ENCODE results near the gene MPZL2.

The MPZL2 gene

DNA sequence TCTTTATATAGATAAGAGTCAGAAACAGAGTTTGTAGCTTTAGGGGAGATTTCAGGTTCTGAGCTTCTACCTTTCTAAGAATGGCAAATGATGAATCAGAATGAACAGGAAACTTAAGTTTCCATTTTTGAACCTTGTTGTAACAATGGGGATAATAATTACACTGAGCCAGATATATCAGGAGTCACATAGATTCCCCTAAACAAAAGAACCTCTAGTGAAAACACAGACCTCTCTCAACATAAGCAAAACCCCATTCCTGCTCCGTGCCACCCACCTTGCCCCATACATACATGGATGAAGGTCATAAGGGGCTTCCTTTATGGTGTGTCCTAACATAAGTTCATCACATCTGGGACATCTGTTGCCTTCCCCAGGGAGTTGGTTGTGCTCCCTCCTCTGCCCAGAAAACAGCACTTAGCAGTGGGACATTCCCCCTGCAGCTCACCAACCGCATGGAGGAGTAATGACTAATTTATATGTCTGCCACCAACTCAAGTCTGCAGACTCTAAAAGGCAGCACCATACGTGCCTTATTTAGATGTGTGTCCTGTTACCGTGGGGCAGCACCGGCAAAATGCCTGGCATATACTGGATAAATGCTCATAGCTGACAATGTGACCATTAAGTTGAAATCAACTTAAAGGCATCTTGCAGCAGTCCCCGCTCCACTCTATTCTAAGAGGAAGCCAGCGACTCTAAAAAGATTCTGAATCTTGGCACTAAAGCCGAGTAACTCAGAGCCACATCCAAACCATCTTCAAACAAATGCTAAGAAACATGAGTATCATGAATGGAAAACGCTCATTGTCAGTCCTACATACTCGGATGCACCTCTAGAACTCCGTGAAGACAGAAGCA lies 47.2 kb downstream of the MPZL2 start:
- no peak for DNase-seq

DNA sequence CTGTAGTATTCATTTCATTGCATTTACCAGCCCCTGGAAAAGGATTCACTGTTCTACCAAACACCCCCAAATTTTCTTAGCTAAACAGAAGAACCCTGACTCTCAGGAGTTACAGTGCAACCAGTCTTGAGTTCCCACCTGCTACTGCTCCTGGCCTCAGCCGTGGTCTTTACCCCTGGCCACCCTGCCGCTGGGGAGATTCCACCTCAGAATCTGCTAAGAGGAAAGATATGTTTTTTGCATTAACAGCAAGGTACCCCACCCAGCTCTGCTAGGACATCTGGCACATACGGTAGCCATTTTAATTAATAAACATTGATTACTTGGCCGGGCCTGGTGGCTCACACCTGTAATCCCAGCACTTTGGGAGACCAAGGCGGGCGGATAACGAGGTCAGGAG lies 48.3 kb downstream of the MPZL2 start:
- DNase-seq = no peak

DNA sequence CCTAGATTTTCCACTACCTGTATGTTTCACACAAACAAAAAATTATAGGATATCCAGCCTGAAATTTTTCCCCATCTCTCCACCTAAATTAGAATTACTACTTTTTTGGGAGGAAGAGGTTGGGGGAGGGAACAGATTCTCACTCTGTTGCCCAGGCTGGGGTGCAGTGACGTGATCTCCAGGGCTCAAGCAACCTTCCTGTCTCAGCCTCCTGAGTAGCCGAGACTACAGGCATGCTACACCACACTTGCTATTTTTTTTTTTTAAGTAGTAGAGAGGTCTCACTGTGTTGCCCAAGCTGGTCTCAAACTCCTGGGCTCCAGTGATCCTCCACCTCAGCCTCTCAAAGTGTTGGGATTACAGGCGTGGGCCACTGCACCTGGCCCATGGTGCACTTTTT lies 48.8 kb downstream of the MPZL2 start:
- no peak for DNase-seq

DNA sequence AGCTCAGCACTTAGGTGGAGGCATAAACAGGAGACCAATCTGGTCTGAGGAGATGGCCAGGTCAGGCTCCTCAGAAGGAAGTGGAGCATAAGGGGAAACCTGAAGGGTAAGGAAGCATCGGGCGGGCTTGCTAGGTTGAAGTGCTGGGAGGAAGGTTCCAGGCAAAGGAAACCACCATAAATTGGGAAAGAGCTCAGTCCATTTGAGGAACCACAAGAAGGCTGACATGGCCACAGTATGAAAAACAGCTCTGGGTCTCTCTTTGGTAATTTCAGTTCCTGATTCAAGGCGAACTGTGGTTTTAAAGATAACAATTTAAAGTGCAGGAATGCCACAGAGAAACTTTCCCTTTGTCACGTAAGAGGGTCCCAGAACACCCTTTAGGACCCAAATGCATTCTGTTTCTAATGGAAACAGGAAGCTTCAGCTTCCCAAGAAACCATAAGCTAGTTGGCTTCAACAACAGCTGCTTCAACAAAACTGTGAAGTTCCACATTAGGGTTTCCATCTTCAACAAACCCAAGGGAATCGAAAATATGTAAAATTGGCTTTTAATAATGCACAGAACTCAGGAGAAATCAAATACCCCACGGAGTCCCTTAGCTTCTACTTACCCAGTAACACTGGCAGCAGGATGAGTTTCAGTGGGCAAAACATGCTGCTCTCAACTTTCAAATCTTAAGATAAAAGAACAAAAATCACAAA lies 49.7 kb downstream of the MPZL2 start:
- no peak for DNase-seq

DNA sequence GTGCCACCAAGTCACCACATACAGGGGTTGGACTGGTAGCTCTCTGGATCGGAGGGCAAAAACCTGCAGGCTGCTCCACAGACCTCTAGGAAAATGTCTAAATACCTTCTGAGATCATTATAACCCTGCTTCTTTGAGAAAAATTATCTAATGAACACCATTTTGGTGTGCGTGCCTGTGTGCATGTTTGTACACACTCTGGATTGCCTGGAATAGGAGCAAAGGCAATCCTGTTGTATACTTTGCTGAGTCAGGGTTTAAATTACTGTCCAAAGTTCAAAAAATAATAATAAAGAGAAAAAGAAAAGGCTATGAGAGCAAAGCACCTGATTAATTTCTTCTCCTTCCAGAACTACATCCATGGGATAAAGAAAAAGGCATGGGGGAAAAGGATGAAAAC lies 50.3 kb downstream of the MPZL2 start:
- DNase-seq = no peak

DNA sequence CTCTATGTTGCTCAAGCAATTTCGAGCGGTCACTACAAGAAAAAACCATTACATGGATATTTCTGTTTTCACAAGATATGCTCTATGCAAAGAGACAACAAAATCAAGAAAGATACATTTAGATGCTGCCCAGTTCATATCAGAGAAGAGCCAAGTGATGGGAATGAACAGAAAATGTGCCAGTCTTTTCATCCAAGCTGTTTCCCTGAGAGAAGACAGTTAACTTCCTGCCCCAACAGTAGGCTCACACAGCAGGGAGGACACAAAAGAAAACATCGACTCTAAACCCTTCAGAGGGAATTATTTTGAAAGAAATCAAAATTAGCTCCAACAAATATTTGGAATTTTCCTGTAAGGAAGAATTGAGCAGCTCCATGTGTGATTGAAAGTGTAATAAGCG lies 50.9 kb downstream of the MPZL2 start:
- DNase-seq = no peak

DNA sequence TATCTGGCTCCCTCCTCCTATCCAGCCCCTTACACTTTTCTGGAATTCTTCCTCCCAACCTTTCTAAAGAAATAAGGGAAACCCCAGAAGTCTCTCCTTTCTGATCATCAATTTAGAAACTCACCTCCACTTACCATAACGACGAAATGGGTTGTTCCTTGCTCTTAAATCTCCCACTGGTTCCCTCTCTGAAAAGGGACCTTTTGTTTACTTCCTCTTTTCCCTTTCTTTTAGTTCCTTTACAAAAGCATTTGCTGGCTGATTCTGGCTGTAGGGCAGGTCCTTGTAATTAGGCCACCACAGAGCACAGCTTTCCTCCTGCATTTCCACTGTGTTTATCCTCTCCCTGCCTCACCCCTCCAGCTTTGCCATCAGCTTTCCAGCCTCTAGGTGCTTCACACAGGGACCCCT lies 51.3 kb downstream of the MPZL2 start:
- DNase-seq = no peak

DNA sequence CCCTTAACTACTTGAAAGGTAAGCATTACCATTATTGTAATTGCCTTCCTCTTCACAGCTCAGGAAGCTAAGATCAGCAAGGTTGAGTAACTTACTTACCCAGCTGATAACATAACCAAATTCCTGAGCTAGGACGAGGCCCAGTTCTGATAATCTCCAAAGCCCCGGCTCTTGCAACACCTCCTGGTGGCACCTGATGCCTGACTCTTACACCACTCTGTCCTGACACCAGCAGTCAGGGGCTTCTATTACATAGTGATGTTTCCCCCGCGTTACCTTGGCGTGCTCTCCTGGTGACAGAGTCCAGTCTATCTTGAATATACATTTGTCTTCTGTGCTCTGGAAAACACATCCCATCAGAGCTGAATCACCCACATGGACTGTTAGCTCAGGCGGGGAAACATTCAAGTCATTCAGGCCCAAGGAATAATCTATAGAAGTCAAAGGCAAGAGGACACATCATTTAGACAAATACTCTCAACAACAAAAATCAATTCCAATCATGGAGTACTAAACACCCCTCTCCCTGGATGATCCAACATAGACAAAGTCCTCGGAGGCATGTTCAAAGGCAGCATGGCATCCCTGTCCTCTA lies 51.9 kb downstream of the MPZL2 start:
- no peak for DNase-seq

DNA sequence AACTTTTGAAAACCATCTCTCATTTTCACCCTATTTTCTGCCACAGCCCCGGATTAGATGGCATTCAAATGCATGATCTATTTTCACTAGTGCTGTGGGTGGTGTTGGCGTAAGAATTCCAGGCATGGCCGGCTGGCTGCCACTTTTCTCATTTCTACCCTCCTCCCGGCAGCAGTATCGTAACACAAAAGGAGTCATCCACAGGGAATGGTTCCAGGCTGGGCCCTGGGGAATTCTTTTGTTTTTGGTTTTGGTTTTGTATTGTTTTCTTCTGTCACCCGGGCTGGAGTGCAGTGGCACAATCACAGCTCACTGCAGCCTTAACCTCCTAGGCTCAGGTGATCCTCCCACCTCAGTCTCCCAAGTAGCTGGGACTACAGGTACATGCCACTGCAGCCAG lies 53.1 kb downstream of the MPZL2 start:
- no peak for DNase-seq

DNA sequence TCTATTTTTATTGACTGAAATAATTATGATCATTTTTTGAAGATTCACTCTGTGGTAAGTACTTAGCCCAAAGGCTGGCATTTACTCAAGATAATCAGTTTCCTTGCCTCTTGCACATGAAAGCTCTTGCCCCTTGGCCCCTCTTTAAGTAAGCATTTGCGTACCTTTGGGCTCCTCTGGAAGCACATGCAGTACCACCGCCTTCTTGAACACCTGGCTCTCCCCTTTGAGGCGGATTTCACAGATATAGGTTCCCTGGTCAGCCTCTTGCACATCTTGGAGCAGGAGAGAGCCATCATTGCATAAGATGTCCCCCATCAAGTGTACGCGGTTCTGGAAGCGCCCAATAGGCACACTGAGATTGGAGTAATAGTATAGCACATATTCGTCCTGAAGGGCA lies 53.8 kb downstream of the MPZL2 start:
- no peak for DNase-seq

DNA sequence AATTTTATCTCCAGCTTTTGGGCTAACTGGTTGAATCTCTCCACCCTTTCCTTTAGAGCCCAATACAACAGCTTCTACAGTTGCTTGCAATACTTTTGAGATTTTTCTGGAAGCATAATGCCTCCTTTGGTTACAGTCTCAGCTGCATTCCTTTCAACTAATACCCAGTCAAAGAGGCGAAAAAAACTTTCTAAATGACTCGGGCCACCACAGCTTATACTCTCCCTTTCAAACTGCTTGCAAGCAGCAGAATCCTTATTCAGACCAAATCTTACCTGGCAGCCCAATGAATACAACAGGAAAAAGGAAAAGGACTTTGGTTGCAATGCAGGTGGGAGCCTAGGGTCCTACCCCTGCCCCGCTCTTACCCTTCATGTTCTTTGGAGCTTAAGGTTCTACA lies 55.1 kb downstream of the MPZL2 start:
- DNase-seq = no peak

DNA sequence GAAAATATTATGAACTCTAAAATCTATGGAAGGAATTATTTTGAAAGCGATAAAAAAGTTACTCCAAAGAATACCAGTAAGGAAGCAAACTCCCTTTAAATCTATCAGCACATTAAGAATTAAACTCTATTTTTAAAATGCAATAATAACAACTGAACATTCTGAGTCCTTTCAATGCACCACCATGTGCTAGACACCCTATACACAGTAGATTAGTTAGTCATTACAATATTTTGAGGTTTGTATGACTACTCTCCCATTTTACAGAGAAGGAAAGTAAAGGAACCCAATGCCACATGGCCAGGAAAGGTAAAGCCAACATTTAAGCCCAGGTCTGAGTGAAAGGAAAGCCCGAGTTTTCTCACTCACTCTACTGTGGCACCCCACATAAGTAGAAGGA lies 57.0 kb downstream of the MPZL2 start:
- no peak for DNase-seq

DNA sequence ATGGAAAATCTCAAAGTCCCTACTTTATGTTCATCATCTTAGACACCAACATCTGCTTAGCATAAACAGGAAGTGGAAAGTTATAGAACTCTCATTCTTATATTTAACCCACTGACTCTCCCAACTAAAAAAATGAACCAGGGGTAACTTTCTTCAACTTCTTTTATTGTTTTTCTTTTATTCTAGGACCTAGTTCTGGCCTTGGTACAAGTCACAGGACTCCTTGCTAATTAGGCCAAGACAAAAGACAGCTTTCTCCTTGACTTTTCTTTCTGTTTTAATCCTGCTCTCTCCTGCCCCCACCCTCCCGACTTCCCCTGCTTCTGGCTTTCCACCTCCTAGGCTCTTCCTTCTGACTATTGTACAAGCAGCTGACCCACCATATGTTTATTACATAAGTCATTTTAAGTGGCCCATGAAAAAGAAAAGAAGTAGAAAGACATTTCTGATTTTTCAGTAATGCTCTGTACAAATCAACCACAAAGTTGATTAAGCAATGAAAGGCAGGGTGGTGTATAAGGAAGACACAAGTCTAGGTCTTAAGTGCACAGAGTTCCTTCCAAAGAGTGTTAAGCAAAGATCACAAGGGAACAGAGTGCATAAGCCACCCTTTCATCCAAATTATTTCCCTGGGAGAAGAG lies 57.6 kb downstream of the MPZL2 start:
- no peak for DNase-seq

DNA sequence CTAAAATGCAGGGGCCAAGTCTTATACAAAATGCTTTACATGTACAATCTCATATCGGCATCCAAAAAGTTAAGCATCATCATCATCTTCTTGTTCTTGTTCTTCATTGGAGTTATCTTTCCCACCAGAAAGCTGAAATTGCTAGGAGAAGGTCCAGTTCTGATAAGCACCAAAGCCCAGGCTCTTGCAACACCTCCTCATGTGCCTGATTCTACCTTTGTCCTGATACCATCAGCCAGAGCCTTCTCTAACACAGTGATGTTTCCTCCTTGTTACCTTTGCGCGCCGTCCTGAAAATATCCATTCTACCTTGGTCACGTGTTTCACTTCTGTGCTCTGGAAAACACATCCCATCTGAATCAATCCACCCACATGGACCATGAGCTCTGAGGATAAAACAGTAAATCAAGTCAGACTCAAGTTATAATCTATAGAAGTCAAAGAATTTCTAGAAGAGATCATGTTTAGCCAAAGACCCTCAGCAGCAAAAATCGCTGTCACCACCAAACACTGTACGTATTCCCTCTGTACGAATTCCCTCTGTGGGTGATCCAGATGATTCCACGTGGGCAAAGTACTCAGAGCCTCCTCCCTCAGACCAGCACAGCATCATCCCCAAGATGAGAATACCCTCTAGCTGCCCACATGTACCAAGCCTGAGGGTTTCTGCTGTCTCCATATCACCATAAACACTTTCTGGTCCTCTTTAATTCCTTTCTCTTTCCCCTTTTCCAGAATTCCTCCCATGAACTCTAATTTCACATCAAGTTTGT lies 58.3 kb downstream of the MPZL2 start:
- no peak for DNase-seq
